ENCODE measurements around the gene NUB1.

DNA sequence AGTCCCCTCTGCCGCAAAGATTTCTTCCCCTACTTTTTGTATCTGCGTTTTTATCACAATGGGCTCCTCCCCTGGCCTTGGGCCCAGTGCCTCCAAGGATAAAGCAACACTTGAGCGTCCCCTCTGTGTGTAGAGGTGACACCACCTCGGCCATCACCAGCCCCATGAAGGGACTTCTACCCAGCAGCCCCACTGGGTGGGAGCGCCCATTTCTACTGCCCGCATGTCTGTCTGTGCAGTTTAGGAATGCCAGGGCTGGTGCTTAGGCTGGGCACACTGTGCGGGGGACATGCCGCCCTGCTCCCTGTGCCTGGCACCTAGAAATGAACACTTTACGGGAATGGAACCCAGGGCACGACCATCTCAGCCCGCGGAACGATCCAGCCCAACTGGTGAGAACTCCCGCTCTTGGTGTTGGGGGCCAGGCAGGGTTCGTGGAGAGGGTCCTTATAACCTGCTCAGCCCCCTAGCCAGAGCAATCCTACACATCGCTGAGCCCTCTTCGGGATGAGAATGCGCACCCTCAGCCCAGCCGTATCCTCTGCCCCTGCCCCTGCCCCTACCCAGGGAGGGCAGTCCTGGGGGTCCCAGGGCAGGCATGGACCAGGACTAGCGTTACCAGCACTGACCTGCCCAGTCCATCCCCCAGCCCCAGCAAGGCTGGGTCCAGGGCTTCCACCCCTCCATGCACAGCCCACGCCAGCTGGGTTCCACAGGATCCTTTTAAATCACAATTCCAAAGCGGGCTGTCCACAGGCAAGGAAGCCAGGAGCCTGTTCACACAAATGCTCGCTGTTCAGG lies 85.5 kb downstream of the NUB1 start:
- no peak for TF ChIP-seq POLR2A (IDR thresholded peaks at IDR 0.05)
- TF ChIP-seq, protein P1, sequence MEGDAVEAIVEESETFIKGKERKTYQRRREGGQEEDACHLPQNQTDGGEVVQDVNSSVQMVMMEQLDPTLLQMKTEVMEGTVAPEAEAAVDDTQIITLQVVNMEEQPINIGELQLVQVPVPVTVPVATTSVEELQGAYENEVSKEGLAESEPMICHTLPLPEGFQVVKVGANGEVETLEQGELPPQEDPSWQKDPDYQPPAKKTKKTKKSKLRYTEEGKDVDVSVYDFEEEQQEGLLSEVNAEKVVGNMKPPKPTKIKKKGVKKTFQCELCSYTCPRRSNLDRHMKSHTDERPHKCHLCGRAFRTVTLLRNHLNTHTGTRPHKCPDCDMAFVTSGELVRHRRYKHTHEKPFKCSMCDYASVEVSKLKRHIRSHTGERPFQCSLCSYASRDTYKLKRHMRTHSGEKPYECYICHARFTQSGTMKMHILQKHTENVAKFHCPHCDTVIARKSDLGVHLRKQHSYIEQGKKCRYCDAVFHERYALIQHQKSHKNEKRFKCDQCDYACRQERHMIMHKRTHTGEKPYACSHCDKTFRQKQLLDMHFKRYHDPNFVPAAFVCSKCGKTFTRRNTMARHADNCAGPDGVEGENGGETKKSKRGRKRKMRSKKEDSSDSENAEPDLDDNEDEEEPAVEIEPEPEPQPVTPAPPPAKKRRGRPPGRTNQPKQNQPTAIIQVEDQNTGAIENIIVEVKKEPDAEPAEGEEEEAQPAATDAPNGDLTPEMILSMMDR (IDR thresholded peaks at IDR 0.05), result no peak
